Measurements from ENCODE around the gene CPNE4.

CPNE4 gene

DNA sequence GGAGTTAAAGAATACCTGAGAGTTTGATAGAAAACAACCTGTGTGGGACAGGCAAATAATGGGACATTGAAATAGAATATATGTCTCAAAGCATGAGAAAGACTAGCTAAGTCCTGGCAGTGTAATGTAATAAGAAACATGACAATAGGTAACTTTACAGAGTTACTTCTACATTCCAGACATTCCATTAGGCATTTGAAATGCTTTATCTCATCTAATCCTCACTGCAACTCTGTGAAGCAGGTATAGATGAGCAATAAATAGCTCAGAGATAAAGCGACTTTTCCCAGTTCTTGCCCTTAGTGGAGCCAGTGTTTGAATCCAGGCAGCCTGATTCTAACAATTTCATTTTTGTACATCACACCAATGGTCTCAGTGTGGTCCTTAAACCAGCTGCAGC lies 76.8 kb downstream of the CPNE4 start:
- no peak overlapping the region for H3K27ac Mint-ChIP-seq
- no peak for DNase-seq
- H3K4me1 Mint-ChIP-seq (ENCODE audit: low read depth), result no peaks in the 10 kb centered on the region
- peaks cover 4% of the 10 kb centered on the region for H3K27me3 Mint-ChIP-seq
- H3K36me3 Mint-ChIP-seq (ENCODE audit: low read depth), result no peaks in the 10 kb centered on the region
- no peak overlapping the region for H3K4me3 Mint-ChIP-seq
- no peaks in the 10 kb centered on the region for H3K9me3 Mint-ChIP-seq

GRCh38 chr3:131957511-131957910 lies 77.3 kb downstream of the CPNE4 start:
- no peak for DNase-seq
- Mint-ChIP-seq H3K4me1 (ENCODE audit: low read depth) (no peaks in the 10 kb centered on the region), H3K27me3 (peaks cover 4% of the 10 kb centered on the region)

GRCh38 chr3:131948806-131949205 lies 86.0 kb downstream of the CPNE4 start:
- no peaks in the 10 kb centered on the region for H3K27me3 Mint-ChIP-seq
- H3K4me1 Mint-ChIP-seq (ENCODE audit: low read depth), result peaks cover 14% of the 10 kb centered on the region
- H3K27ac Mint-ChIP-seq, result no peak overlapping the region
- no peaks in the 10 kb centered on the region for H3K9me3 Mint-ChIP-seq
- no peaks in the 10 kb centered on the region for H3K36me3 Mint-ChIP-seq (ENCODE audit: low read depth)
- no peak overlapping the region for H3K4me3 Mint-ChIP-seq
- DNase-seq, result no peak

More at GRCh38 chr3:131957511-131957910, 77.3 kb downstream of the CPNE4 start:
- H3K4me3 Mint-ChIP-seq, result no peak overlapping the region
- no peaks in the 10 kb centered on the region for H3K9me3 Mint-ChIP-seq
- no peak overlapping the region for H3K27ac Mint-ChIP-seq
- H3K36me3 Mint-ChIP-seq (ENCODE audit: low read depth), result no peaks in the 10 kb centered on the region

GRCh38 chr3:131944676-131945075 lies 90.1 kb downstream of the CPNE4 start:
- H3K4me3 Mint-ChIP-seq, result no peak overlapping the region
- H3K27ac Mint-ChIP-seq, result no peak overlapping the region

GRCh38 chr3:131933665-131934064 lies 101.1 kb downstream of the CPNE4 start:
- Mint-ChIP-seq H3K9me3 (peaks cover 2% of the 10 kb centered on the region), H3K27me3 (peaks cover 2% of the 10 kb centered on the region), H3K4me3 (no peak overlapping the region), H3K4me1 (ENCODE audit: low read depth) (no peaks in the 10 kb centered on the region), H3K27ac (no peak overlapping the region), H3K36me3 (ENCODE audit: low read depth) (no peaks in the 10 kb centered on the region)
- DNase-seq, result no peak

More at GRCh38 chr3:131944676-131945075, 90.1 kb downstream of the CPNE4 start:
- Mint-ChIP-seq H3K4me1 (ENCODE audit: low read depth) (peaks cover 18% of the 10 kb centered on the region), H3K27me3 (no peaks in the 10 kb centered on the region), H3K9me3 (no peaks in the 10 kb centered on the region), H3K36me3 (ENCODE audit: low read depth) (no peaks in the 10 kb centered on the region)
- no peak for DNase-seq

DNA sequence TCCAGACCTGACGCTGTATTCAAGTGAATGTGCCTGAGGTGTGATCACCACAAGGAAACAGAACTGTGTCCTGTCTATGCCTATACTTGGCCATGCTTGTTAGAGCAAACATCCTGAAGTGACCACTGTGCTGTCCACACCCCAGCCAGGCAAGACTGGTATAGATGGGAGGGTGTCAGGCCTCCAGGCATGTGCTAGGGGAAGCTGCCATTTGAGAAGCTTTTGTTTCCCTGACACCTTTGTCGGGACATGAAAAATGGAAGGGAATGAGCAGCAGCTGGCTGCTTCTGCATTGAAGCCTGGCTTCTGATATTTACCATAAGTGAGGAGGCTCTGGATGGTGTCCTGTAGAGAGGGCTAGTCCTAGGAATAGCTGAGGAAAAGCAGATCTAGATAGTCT lies 106.2 kb downstream of the CPNE4 start:
- DNase-seq, result no peak
- no peaks in the 10 kb centered on the region for H3K36me3 Mint-ChIP-seq (ENCODE audit: low read depth)
- peaks cover 2% of the 10 kb centered on the region for H3K9me3 Mint-ChIP-seq
- no peaks in the 10 kb centered on the region for H3K4me1 Mint-ChIP-seq (ENCODE audit: low read depth)
- H3K4me3 Mint-ChIP-seq, result no peak overlapping the region
- no peak overlapping the region for H3K27ac Mint-ChIP-seq
- H3K27me3 Mint-ChIP-seq, result peaks cover 4% of the 10 kb centered on the region

DNA sequence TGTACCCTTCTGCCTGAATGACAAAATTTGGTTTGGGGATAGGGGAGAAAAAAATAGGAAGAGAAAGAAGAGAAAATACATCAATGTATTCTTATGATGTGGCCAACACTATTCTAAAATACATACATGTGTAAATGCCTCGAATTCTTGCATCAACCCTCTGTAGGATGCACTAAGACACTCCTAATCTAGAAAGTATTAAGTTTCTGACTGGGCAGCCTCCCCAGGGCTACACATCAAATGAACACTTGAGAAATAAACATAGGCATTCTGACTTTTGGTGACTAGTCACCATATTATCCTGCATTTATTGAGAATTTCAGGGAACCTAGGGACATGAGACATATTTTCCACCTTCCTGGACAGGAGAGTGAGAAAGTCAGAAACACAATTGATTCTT lies 109.2 kb downstream of the CPNE4 start:
- peaks cover 2% of the 10 kb centered on the region for H3K27me3 Mint-ChIP-seq
- no peak overlapping the region for H3K4me3 Mint-ChIP-seq
- H3K27ac Mint-ChIP-seq, result no peak overlapping the region
- H3K36me3 Mint-ChIP-seq (ENCODE audit: low read depth), result no peaks in the 10 kb centered on the region
- H3K9me3 Mint-ChIP-seq, result no peaks in the 10 kb centered on the region
- no peak for DNase-seq
- H3K4me1 Mint-ChIP-seq (ENCODE audit: low read depth), result no peaks in the 10 kb centered on the region

GRCh38 chr3:131922356-131922755 lies 112.5 kb downstream of the CPNE4 start:
- H3K9me3 Mint-ChIP-seq, result no peaks in the 10 kb centered on the region
- DNase-seq, result no peak
- H3K36me3 Mint-ChIP-seq (ENCODE audit: low read depth), result no peaks in the 10 kb centered on the region
- no peak overlapping the region for H3K27ac Mint-ChIP-seq
- H3K27me3 Mint-ChIP-seq, result peaks cover 5% of the 10 kb centered on the region
- H3K4me1 Mint-ChIP-seq (ENCODE audit: low read depth), result no peaks in the 10 kb centered on the region
- no peak overlapping the region for H3K4me3 Mint-ChIP-seq

DNA sequence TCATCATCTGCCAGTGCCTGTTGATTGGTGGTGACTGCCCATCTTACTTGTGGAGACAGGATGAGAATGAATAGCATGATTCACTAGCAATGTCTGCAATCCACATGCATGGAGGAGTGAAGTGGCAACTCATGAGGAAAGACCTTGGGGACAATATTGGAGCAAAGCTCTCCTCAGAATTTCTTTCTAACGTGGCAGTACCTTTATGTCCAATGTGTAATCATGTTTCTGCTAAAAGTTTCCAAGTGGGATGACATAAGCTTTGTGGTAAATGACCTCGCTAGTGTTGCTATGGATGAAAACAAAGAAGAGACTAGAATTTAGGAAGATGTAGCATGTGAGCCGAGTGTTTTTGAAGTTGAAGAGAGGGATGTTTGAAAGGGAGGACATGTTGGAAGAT lies 117.8 kb downstream of the CPNE4 start:
- no peaks in the 10 kb centered on the region for H3K36me3 Mint-ChIP-seq (ENCODE audit: low read depth)
- DNase-seq, result no peak
- H3K4me1 Mint-ChIP-seq (ENCODE audit: low read depth), result no peaks in the 10 kb centered on the region
- no peaks in the 10 kb centered on the region for H3K9me3 Mint-ChIP-seq
- H3K27ac Mint-ChIP-seq, result no peak overlapping the region
- H3K4me3 Mint-ChIP-seq, result no peak overlapping the region
- H3K27me3 Mint-ChIP-seq, result peaks cover 6% of the 10 kb centered on the region

DNA sequence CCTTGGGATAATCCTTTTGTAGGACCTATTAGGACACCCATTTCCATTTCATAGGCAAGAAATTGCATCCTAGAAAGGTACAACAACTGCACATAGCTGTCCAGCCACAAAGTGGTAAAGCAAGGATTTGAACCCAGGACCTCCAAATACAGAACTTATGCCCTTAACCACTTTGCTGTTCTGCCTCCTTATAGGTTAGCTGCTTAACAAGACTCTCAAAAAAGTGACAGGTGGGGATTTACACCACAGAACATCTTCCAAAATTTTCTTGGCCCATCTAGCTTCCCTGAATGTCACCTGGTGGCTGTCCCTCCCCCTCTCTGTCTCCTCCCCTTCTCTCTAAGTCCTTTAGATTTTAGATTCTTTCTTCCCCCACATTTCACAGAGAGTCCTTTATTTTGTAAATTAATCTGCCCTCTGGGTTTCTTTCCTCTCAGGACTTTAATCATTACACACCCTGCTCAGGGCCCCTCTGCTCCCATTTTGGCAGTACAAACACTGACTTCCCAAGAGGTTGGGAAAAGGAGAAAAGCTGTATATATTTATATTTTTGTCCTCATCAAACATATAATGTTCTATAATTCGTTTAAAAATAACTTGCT lies 120.6 kb downstream of the CPNE4 start:
- Mint-ChIP-seq H3K27me3 (peaks cover 6% of the 10 kb centered on the region), H3K4me1 (ENCODE audit: low read depth) (no peaks in the 10 kb centered on the region), H3K4me3 (no peak overlapping the region)

GRCh38 chr3:131912255-131912654 lies 122.6 kb downstream of the CPNE4 start:
- no peaks in the 10 kb centered on the region for H3K36me3 Mint-ChIP-seq (ENCODE audit: low read depth)
- H3K27ac Mint-ChIP-seq, result no peak overlapping the region
- no peaks in the 10 kb centered on the region for H3K4me1 Mint-ChIP-seq (ENCODE audit: low read depth)
- no peak overlapping the region for H3K4me3 Mint-ChIP-seq
- H3K27me3 Mint-ChIP-seq, result peaks cover 3% of the 10 kb centered on the region
- no peaks in the 10 kb centered on the region for H3K9me3 Mint-ChIP-seq
- DNase-seq, result no peak

More for the DNA sequence above, 120.6 kb downstream of the CPNE4 start:
- no peak for DNase-seq
- no peak overlapping the region for H3K27ac Mint-ChIP-seq
- no peaks in the 10 kb centered on the region for H3K9me3 Mint-ChIP-seq
- H3K36me3 Mint-ChIP-seq (ENCODE audit: low read depth), result no peaks in the 10 kb centered on the region

DNA sequence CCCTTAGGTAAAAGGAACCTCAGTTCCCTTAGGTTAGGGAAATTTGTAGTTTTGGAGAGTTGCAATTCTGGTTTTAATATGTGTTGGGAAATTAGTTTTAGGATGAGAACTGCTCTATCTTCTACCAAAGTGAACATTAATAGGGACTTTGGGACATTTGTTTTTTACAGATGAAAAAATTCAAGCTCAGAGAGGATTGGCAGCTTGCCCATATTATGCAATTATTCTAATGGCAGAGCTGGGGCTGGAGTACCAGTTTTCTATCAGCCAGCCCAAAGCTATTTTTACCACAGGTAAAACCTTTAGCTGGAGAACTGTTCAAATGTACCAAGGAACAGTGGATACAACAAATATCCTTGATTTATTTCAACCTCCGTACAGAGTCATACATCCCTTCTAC lies 127.0 kb downstream of the CPNE4 start:
- H3K36me3 Mint-ChIP-seq (ENCODE audit: low read depth), result no peaks in the 10 kb centered on the region
- H3K9me3 Mint-ChIP-seq, result no peaks in the 10 kb centered on the region
- no peaks in the 10 kb centered on the region for H3K4me1 Mint-ChIP-seq (ENCODE audit: low read depth)
- H3K27ac Mint-ChIP-seq, result no peak overlapping the region
- H3K27me3 Mint-ChIP-seq, result peaks cover 3% of the 10 kb centered on the region
- no peak overlapping the region for H3K4me3 Mint-ChIP-seq
- DNase-seq, result no peak

DNA sequence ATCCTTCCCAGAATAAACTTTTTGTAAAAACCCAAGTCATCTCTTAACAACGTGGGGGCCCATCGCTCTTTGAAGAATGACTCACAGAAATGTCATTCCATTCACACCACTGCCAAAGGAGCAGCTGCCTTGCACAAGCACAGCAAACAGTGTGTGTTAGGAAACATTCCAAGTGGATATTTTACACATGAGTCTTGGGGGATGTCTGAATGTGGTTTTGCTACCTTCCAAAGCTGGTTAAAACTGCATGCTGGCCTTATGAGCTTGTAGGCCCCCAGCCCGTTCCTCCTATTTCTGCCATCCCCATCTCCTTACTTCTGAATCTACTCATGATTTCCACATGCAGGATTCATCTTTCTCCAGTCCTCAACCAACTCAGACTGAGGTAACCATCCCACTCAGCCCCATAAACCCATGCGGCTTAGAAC lies 130.8 kb downstream of the CPNE4 start:
- Mint-ChIP-seq H3K4me3 (no peak overlapping the region), H3K4me1 (ENCODE audit: low read depth) (no peaks in the 10 kb centered on the region), H3K9me3 (no peaks in the 10 kb centered on the region), H3K27ac (no peak overlapping the region), H3K27me3 (no peaks in the 10 kb centered on the region), H3K36me3 (ENCODE audit: low read depth) (no peaks in the 10 kb centered on the region)
- no peak for DNase-seq

- H3K27me3 Mint-ChIP-seq, result no peaks in the 10 kb centered on the region
- H3K36me3 Mint-ChIP-seq (ENCODE audit: low read depth), result no peaks in the 10 kb centered on the region
- no peaks in the 10 kb centered on the region for H3K4me1 Mint-ChIP-seq (ENCODE audit: low read depth)
- H3K27ac Mint-ChIP-seq, result no peak overlapping the region
- no peak for DNase-seq
- no peak overlapping the region for H3K4me3 Mint-ChIP-seq
- H3K9me3 Mint-ChIP-seq, result no peaks in the 10 kb centered on the region
Observed at GRCh38 chr3:131901686-131902085, 133.1 kb downstream of the CPNE4 start.

GRCh38 chr3:131900891-131901290 lies 133.9 kb downstream of the CPNE4 start:
- DNase-seq, result no peak
- Mint-ChIP-seq H3K27me3 (no peaks in the 10 kb centered on the region), H3K4me3 (no peak overlapping the region), H3K4me1 (ENCODE audit: low read depth) (no peaks in the 10 kb centered on the region), H3K36me3 (ENCODE audit: low read depth) (no peaks in the 10 kb centered on the region), H3K27ac (no peak overlapping the region), H3K9me3 (no peaks in the 10 kb centered on the region)

- Mint-ChIP-seq H3K36me3 (ENCODE audit: low read depth) (no peaks in the 10 kb centered on the region), H3K4me1 (ENCODE audit: low read depth) (no peaks in the 10 kb centered on the region), H3K27ac (no peak overlapping the region), H3K4me3 (no peak overlapping the region), H3K27me3 (no peaks in the 10 kb centered on the region), H3K9me3 (no peaks in the 10 kb centered on the region)
- no peak for DNase-seq
Observed at GRCh38 chr3:131899021-131899420, 135.8 kb downstream of the CPNE4 start.
